Colon (tissue), 2 donors: ENCODE results near the gene CHST8.
"Not testable (repeated sequence)": the region's sequence is repeated elsewhere in the genome, so short reads cannot be mapped to it uniquely, and the experiment has no call there.

Experiments
- FAIRE-seq: peaks from 2 replicates; lab custom pipeline; 2012; peaks lifted over from hg19 to GRCh38; lab: Jason Lieb, UNC
- donor health status: control.
- donor health status: control.

CHST8 gene

GRCh38 chr19:33814181-33815165 lies 192.7 kb downstream of the CHST8 start:
- no peak for FAIRE-seq

- FAIRE-seq = no peak
Measured at GRCh38 chr19:33815380-33816340, 193.9 kb downstream of the CHST8 start.

GRCh38 chr19:33818411-33818810 lies 196.7 kb downstream of the CHST8 start:
- no peak for FAIRE-seq

GRCh38 chr19:33819078-33819477 lies 197.3 kb downstream of the CHST8 start:
- not testable (repeated sequence) for FAIRE-seq

- no peak for FAIRE-seq
Measured at GRCh38 chr19:33819506-33819879, 197.7 kb downstream of the CHST8 start.

GRCh38 chr19:33819880-33820781 lies 198.4 kb downstream of the CHST8 start:
- FAIRE-seq = no peak

- FAIRE-seq = no peak
Measured at GRCh38 chr19:33821871-33822270, 200.1 kb downstream of the CHST8 start.
